Left renal cortex interstitium (tissue), 4 donors: ENCODE results near the gene ANKS1A. TPM values are rescaled to one million over a fixed set of nuclear protein-coding genes. Genes with fewer than 3 reads are reported as not detected.

ENCODE experiments used
- DNase-seq, 4 donors: peaks; one replicate each; pipeline ENCODE4 v3.0.0-alpha.2; 2013; ENCODE audit warnings: low read depth in 4 of 4, low spot score in 2 of 4, missing footprints in 1 of 4
- polyA plus RNA-seq, 4 donors: library from polyadenylated mRNA; unstranded; fragments of 120-200 nt; gene quantifications; one replicate each; pipeline ENCODE4 v1.2.1, GENCODE V29; 2013; ENCODE audit not compliant: insufficient read length in 4 of 4

The ANKS1A gene
- polyA plus RNA-seq, 4 donors, result 33.1 to 53.7 (median 43.2) TPM

GRCh38 chr6:35035481-35036030 lies 146.5 kb downstream of the ANKS1A start:
- DNase-seq, result no peak

DNA sequence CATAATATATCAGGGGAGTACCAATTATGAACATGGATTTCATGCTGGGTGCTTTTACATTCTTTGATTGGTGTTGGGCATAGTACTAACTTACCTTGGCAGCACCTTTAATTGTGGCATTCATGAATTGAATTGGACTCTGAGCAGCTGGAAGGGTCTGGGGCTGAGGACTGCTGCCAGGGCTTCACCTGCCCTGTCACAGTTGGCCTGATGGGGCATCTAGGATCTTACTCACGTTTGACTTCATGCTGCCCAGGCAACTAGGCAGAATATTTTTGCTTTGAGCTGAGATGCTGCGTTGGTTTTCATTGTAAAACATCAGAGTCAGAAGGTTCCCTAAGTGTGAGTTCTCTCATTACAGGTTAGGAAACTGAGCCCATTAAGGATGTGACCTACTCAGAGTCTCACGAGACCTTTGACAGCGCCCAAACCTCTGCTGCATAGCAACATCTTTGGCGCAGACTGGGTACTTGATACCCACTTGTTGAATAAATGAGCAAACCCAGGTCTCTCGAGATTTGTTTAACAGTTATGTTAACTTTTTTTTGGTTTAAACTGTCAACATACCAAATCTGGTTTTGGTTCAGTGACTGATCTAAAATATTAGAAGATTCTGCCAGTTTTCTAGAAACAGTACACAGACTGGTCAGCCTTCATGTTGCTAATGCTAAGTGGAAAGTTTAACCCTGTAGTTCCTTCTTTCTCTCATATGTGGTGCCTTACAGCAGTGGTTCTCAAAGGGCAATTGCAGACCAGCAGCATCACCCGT lies 147.2 kb downstream of the ANKS1A start:
- DNase-seq, result no peak

- no peak for DNase-seq
Measured at GRCh38 chr6:35036828-35037663, 148.0 kb downstream of the ANKS1A start.

DNA sequence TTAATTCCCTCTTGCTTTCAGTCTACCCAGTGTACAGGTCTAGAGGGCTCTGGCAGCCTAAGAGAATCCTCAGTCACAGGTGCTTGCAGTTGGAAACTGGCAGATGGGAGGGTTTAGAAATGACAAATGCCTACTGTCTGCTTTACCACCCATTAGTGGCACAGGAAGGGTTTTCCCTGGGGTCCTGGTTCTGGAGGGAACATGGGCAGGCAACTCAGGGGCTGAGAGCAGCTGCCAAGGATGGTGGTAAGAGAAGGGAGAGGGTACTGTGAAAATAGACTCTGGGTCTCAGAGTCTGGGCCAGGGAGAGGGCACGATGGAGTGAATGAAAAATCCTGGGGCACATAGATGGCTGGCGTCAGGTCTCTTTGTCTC lies 148.6 kb downstream of the ANKS1A start:
- no peak for DNase-seq

GRCh38 chr6:35038076-35038475 lies 149.0 kb downstream of the ANKS1A start:
- no peak for DNase-seq

- no peak for DNase-seq
Measured at GRCh38 chr6:35040398-35040797, 151.3 kb downstream of the ANKS1A start.

DNA sequence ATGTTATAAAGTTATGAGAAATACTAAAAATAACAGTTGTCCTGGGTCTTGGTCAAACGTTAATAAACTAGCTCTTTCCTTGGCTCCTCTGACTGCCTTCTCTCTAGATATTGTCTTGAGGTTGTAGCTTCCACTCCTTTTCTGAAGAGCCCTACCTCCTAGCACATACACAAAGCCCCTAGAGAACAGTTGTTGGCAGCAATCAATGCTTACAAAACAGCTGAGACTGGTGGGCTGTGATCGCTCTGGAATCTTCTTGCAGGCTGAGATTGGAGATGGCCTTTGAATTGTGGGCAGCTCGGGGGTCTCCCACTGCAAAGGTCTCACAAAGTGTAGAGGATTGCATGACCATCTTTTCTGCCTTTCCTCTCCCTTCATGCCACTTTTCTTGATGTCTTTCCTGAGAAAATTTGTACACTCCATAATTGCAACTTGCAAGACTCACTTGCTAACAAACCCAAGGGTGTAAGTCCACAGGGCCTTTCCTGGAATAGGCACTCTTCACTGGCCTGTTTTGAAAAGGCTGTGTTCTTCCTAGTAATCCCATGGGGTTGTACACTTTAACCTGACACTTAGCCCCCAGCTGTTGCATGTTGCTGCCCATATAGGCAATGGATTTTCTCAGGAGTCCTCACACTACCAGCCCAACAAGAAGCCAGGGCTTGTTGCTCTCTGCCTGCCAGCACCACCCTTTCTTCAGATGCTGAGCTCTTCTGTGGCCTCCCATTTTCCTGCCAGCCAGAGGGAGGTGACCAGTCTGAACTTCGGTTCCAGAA lies 152.2 kb downstream of the ANKS1A start:
- no peak for DNase-seq

- no peak for DNase-seq
Measured at GRCh38 chr6:35042031-35042815, 153.2 kb downstream of the ANKS1A start.

- no peak for DNase-seq
Measured at GRCh38 chr6:35043381-35044130, 154.5 kb downstream of the ANKS1A start.

DNA sequence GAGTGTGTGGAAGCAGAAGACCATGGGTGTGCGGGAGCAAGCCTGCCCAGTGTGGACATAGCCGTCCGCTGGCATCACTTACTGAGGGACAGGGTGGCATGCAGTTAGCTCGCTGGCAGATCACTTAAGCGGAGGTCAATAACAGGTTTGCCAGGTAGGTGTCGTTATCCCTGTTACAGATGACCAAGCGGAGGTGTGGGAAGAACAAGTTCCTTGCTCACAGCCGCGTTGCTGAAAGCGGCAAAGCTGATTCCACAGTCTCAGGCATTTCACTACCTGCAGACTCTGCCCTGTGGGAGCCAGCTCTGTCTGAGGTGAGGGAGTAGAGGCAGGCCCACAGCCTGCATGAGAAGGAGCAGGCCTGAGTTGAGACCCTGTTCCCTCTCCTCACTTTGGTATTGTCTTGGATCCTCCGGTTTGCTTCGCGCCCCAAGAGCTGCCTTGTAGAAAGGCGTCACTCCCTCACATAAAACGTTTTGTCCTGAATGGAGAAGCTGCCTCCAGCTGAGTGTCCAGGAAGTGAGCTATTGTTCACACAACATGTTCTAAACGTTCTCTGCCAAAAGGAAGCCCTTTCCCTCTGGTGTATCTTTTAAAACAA lies 155.2 kb downstream of the ANKS1A start:
- DNase-seq, result no peak

DNA sequence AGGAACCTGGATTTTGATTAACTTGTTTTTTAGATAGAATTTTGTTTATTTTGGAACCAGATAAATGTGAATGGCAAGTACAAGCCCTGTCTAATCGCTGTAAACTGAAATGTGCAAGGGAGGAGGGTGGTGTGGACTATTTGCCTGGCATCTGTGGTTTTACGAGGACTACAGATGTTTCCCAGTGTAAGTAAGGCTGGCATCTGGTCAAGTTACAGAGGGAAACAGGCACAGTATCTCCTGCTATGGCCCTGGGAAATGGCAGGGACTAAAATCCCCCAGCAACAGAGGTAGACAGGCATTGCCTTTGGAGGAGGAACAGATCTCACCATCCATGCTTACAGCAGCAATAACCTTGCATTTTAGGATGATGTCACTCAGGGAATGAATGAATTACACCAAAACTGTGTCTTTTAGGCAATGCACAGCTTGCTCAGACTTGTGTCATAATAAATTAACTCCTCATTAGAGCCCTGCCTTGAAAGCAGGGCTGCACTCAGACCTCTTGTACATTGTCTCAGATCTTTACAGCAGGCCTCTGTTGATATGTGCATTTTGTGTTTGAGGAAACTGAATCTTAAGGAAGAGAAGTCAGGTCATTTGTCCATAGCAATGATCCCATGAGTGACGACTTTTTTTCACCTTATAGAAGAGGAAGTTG lies 155.8 kb downstream of the ANKS1A start:
- DNase-seq, result no peak

GRCh38 chr6:35046103-35046502 lies 157.0 kb downstream of the ANKS1A start:
- no peak for DNase-seq

DNA sequence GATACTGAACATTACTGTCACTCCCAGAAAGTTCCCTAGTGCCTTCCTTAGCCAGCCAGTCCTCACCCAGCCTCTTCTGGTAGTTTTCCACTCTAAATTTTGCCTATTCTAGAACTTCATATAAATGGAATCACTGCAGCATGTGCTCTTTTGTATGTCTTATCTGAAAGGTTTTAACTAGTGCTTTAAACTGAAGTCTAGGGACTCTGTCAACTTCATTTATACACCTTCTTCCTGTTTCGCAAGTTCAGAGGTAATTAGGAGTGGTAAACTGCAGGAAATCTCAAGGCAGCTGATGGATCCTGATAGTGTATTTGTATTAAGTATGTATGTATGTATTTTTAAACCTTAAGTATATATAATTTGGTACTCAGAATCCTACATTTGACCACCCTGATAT lies 157.8 kb downstream of the ANKS1A start:
- DNase-seq, result no peak

DNA sequence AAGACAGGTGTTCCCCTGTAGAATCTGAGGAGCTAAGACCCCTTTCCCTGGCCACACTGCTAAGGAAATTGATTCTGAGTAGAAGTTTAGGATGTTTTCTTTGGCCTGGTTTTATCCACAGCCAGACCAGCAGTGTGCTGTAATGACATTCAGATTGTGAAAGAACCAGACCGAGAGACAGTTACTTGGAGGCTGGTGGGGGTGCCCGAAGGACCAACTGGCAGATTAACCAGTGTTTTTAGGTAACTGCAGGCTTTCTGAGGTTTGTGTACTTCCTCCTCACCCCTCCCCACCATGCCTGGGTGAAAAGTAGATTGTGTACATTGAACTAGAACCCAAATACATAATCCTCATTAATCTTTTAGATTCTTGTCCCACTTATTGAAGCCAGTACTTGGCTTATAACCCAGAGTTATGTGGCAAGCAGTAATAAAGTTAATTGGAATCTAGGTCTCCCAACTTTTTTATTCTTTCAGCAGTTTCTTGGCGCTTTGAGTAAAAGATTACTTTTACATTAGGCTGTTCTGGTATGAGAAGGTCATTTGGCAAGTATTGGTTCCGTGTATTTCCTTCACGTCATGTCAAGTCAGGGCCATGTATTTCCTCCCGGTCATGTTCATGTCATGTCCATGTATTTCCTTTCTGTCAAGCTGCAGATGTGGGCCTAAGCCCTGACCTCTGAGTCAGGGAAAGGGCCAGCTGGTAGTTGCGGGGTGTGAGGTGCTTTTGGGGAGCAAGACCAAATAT lies 158.4 kb downstream of the ANKS1A start:
- no peak for DNase-seq

DNA sequence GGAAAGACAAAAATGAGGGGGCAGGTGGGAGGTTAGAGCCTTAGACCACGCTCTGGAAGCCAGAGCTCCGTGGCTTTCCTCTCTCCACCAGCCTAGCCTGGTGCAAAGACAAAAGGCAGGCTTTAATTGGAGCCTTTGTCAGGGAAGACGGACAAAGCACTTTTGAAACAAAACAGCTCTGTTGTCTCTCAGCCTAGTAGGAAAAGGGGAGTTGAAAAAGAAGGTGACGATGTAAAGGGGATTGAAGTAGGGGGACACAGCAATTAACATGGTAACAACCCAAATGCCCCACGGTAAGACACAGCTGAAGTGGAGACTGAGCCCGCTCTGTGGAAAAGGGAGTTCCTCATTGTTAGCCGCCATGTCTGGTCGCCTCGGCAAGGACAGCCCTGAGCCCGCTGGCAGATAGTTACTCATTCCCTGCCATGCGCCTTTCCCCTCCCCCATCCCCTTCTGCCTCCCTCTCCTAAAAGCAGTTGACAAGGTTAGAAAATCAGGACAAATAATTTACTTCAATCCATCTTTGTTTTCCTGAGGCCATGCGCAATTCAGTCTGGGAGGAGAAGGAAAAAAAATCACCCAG lies 159.1 kb downstream of the ANKS1A start:
- no peak for DNase-seq

GRCh38 chr6:35048631-35049083 lies 159.6 kb downstream of the ANKS1A start:
- no peak for DNase-seq

DNA sequence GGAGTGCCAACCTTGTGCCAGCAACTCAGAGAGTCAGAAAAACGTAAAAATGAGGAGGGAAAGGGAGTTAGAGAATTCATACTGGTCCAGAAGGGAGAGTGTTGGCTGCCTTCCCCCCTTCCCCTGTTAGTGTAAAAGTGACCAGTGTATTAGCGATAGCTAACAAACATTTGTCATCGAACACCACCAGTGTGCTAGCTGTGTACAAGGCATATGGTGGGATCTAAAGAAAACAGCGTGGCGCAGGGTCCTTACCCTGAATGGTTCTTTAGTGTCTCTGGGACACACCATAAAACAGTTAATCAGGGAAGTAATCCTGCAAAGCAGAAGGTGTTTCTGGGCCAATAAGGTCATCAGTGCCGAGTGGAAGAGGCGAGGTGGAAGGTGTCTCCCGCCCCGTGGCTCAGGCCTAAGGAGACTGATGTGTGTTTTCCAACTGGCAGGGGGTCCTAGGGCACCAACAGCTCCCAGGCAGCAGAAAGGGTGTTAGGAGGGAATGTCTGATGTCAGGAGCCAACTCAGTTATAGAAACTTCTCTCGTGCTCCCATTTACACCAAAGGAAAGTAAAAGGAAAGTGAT lies 160.2 kb downstream of the ANKS1A start:
- no peak for DNase-seq
